OCI-LY3 (cell line): ENCODE measurements around the gene HMX1.

Experiments used
- EZH2phosphoT487 ChIP-seq: fragments of 200-600 bp; shearing (Covaris generic); IDR thresholded peaks from 2 replicates; pipeline ENCODE4 v1.6.1; 2018; ENCODE audit warnings: antibody characterized with exemption, mixed run types, low read depth
- TF ChIP-seq, protein P1 (sequence below): fragments of 200-600, 300-600 bp; sonication (generic); IDR thresholded peaks from 2 replicates; pipeline ENCODE4 v1.5.1; 2014; ENCODE audit warnings: antibody characterized with exemption, low read length, low read depth

DNA sequence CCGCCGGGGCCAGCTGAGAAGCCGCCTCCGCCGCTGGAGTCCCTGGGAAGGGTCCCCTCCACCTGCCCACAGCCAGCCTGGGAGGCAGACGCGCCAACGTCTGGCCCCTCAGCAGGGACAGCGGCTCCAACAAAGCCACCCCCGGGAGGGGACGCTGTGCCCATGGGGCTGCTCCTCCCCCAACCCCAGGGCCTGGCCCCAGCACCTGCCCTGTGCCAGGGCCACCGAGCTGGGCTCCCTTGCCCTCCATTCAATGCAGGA, 6.1 kb upstream of the HMX1 start:
- TF ChIP-seq, protein P1, sequence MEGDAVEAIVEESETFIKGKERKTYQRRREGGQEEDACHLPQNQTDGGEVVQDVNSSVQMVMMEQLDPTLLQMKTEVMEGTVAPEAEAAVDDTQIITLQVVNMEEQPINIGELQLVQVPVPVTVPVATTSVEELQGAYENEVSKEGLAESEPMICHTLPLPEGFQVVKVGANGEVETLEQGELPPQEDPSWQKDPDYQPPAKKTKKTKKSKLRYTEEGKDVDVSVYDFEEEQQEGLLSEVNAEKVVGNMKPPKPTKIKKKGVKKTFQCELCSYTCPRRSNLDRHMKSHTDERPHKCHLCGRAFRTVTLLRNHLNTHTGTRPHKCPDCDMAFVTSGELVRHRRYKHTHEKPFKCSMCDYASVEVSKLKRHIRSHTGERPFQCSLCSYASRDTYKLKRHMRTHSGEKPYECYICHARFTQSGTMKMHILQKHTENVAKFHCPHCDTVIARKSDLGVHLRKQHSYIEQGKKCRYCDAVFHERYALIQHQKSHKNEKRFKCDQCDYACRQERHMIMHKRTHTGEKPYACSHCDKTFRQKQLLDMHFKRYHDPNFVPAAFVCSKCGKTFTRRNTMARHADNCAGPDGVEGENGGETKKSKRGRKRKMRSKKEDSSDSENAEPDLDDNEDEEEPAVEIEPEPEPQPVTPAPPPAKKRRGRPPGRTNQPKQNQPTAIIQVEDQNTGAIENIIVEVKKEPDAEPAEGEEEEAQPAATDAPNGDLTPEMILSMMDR: no peak
- no peak for TF ChIP-seq EZH2phosphoT487
